Activated T-helper 9 cell treated with anti-CD3 and anti-CD28 coated beads, Interleukin-2, amount 50 U/mL, for 16 hours (primary cell): ENCODE data around the gene C3.
"Not testable (repeated sequence)": the region's sequence is repeated elsewhere in the genome, so short reads cannot be mapped to it uniquely, and the experiment has no call there.

Experiments used
- DNase-seq: peaks from one replicate; pipeline ENCODE4 v3.0.0-alpha.2; 2020; ENCODE audit warnings: low read depth

The C3 gene

DNA sequence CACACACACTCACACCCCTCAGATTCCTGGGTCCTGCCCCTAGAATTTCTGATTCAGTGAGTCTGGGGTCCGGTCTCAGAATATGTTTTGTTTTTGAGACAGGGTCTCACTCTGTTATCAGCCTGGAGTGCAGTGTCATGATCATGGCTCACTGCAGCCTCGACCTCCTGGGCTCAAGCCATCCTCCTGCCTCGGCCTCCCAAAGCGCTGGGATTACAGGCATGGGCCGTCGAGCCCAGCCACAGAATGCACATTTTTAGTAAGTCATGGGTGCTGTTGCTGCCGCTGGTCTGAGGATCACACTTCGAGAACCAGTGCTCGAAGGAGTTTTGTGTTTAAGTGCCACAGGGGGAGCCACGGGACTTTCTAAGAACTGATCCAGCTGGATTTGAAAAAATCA is 28.4 kb downstream of the C3 start:
- DNase-seq = no peak

DNA sequence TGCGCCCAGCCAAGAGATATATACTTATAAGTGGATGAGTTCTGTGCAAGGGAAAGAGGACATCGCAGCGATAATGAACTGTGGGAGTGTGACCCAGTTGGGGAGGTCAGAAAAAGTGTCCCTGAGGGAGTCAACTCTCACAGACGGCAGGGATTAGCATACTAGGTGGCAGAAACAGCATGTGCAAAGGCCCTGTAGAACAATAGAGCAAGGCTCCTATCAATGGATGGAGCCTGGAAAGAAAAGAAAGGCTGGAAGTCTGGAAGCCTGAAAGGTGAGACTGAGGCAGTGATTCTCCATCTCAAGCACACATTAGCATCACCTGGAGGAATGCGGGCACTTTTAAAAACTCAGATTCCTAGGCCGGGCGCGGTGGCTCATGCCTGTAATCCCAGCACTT is 29.1 kb downstream of the C3 start:
- no peak for DNase-seq

DNA sequence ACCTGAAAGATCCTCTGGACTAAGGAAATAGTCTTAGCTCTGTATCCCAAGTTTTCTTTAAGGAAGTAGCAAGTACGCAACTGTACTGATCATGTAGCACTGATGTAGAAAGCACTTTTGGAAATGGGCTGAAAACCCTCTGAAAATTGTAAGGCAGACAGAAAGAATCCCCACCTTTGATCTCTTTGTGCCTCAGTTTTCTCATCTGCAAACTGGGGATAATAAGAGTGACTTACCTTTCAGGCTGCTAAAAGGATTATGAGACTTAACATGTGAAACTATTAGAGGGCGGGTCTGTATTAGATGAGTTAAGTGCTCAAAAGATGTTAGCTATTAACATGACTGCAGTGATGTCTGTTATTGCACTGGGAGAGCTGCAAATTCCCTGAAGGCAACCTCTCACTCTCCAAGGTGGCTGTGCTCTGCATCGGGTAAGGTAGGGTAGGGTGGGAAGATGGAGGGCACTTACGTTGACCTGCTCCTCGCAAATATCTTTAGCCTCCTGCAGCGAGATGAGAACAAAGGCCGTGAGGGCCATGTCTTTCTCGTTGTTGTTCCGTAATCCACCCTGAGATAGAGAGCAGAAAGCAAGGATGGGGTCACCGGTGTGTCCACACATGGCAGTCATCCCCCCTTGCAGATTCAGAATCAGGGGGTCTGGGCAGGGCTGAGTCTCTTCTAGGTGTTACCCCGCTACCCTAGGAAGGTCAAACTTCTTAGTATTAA is 30.1 kb downstream of the C3 start:
- no peak for DNase-seq

DNA sequence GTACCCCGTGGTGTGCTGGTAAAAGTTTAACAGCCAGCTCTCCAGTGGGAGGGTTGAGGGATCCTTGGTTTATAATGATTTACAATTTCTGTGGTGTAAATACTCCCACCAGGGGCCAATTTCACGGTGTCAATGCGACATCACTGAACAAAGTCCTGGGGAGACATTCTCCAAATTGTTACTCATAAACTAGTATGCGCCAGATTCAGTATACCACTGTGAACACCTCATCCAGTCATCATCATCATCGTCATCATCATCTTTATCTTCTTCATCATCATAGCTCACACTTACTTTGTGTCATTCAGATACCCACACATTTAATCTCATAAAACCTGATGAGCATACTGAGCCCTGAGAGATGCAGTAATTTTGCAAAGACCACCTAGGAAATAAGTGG is 33.3 kb downstream of the C3 start:
- no peak for DNase-seq

DNA sequence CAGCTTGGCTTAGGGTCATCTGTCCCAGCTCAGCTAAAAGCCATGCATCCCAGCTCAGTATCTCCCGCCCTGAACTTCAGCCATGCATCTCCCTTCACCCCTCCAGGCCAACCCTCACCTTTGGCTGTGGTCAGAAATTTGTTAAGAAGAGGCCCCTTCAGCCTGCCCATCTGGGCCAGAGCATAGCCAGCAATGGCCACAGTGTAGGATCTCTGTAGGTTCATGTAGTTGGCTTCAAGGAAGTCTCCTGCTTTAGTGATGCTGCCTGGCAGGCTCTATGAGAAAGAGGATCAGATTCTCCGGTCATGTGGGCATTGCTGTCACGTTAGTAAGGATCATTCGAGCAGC is 33.8 kb downstream of the C3 start:
- no peak for DNase-seq

DNA sequence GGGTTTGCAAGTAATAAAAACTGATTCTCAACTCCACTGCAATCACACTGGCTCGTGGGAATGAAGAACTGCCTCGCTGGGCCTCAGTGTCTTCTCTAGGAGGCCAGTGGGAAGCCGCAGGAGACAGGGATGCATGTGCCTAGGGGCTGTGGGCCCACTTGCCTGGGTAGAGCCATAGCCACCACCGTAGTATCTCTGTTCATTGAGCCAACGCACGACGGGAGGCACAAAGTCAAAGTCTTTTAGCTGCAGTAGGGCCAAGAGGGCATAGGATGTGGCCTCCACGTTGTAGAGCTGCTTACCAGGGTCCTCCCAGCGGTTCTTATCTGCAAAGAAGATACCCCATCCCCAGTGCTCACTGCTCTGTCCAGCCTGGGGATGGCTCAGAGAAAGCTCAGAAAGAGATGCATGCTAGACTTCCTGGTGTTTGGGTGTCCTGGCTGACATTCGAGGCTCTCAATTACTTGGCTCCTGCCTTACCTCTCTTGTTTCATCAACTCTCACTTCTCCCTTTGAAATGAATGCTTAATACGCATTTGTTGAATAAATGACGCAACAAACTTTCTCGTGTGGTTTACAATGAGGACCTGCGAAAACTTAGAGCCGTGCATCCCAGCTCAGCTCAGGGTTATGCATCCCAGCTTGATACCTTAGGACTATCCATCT is 34.4 kb downstream of the C3 start:
- no peak for DNase-seq

DNA sequence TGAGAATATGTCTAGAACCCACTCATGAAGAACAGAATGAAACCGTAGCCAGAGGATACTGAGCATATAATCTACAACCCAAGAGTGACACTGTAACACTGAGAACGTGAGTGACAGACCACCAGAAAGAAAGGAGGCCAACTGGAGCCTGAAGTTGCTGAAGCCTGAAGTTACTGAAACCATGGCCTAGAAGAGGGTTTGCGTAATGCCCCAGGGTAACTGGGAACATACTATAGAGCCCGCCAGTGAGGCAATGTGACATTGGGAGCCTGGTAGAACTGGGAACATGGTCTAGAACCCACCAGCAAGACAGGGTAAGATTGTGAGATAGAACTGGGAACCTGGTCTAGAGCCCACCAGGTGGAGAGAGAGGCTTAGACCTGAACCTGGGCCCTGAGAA is 35.0 kb downstream of the C3 start:
- no peak for DNase-seq

DNA sequence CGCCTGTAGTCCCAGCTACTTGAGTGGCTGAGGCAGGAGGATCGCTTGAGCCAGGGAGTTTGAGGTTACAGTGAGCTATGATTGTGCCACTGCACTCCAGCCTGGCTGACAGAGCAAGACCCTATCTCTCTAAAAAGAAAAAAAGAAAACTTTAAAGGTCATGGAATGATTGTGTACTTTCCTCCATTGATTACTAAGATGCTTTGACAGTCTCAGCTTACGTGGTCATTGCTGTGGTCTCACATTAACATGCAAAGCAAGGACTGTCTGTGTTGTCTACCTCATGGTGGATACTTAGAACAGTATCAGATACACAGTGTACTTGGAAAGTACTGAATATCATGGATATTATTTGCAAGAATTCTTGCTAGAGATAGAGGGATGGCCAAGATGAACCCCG is 36.5 kb downstream of the C3 start:
- no peak for DNase-seq

DNA sequence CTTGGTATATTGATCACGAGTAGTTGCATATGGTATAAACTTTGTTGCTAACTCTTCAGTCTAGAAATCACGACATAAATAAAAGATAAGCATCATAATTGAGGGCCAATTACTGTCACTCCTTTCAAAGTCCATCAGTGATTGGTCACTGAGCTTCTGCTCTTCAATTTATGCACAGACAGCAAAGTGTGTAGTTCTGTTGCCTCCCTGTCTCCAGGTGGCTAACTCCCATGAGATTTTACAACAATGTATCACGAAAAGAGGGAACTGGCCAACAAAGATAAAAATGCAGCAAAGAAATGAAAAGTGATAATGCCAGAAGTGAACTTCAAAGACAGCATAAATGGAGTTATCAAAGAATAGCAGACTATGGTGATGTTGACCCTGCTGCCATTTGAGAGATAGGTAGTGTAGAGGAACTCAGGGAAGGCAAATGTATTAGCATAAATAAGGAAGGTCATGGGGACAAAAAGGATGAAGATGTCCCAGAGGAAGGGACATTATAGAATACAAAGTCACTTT is 37.8 kb downstream of the C3 start:
- no peak for DNase-seq

DNA sequence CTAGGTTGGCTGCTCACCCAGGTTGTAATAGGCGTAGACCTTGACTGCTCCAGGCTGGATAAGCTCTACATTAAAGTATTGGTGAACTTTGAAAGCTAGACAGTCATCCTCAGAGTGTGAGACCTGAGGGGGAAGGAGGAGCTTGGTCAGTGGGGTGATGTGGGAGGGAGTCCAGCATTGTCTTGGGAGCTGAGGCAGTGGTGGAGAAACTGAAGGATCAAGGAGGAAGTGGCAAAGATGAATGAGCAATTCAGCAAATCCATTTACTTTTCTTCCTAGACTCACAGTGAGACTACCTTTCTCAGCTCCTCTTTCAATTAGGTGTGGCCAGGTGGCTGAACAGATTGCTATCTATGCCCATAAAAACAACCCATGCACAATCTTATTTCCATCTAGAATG is 40.3 kb downstream of the C3 start:
- no peak for DNase-seq

DNA sequence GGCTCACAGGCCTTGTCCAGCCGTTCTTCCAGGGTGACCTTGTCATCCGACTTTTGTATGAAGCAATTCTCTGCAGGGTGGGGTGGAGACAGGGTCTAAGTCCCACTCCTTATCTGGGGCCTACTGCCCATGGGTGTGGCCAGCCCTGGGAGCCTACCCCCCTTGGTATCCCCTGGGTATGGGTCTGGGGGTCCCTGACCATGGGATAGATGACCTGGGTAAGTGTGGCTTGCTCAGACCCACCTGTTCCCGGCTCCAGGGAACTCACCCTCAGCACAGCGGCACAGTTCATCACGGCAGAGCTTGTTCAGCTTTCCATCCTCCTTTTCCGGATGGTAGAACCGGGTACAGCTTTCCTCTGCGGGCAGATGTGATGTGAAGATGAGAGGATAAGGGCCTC is 41.3 kb downstream of the C3 start:
- no peak for DNase-seq

DNA sequence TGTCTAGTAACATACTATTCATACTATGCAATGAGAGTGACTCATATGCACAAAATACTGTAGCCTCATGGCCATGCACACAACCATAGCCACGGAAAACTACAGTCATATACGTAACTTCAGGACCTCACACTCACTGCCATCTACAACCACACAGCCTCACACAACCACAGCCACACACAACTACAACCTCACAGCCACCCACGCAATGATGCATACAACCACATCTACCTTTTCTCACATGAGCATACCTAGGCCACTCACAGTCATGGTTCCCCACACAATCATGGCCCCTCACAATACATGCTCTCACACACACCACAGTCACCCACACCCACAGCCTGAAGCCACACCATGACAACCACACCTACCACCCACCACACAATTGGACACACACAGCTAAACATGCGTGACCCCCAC is 41.8 kb downstream of the C3 start:
- DNase-seq = peak; percentile 54

DNA sequence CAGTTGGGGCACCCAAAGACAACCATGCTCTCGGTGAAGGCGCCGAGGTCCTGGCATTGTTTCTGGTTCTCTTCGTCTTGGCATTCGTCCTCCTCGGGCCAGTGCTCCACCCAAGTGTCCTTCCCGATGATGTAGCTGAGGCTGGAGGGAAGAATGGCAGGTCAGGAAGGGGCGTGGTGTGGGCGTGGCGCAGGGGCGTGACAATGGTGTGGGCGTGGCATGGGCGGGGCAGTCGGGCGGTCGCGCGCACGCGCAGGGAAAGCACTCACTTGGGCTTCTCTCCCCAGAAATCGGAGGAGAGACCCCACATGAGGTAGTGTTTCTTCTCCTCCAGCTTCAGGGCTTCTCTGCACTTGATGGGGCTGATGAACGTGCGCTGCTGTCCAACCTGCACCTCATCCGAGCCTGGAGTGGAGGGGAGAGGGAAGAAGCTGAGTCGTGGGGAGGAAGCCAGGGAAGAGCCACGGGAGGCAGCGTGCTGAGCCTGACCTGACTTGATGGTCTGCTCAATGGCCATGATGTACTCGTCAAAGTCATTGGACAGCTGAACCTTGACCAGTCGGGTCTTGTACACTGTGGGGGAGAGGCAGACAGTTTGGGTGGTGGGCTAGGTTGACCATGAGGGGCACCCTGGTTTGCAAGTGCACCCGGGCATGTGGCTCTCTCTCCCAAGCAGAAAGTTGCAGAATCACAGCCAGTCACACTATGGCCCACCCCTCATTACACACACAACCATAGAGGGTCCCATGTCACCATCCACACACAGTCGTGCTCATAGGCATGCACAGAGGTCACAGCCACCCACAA is 42.4 kb downstream of the C3 start:
- peak; percentile 56 for DNase-seq

DNA sequence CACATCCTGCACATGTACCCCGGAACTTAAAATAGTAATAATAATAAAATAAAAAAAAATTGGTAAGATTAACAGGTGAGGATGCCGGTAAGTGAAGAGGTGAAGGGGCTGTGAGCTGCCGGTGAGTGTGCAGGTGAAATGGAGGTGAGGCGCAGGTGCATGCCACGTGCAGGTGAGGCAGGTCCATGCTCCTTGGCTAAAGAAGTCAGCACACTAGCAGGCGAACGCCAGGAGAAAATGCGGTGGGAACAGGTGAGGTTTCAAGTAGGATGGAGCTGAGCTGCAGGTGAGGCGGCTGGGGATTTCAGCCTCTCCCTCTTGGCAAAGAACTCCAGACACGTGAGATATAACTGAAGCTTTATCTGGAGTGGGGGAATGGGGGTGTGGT is 43.0 kb downstream of the C3 start:
- no peak for DNase-seq

DNA sequence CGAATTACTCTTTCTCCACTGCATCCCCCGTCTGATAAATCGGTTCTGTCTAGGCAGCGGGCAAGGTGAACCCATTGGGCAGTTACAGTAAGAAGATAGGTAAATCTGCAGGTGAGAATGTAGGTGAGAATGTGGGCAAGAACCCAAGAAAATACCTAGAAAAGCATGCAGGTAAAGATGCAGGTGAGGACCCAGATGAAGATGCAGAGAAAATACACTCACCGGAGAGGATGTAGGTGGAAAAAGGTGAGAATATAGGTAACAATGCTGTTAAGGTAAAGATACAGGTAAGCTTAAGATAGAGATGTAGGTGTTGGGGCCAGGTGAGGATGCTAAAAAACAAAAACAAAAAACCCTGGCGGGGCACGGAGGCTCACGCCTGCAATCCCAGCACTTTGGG is 44.2 kb downstream of the C3 start:
- DNase-seq = no peak

DNA sequence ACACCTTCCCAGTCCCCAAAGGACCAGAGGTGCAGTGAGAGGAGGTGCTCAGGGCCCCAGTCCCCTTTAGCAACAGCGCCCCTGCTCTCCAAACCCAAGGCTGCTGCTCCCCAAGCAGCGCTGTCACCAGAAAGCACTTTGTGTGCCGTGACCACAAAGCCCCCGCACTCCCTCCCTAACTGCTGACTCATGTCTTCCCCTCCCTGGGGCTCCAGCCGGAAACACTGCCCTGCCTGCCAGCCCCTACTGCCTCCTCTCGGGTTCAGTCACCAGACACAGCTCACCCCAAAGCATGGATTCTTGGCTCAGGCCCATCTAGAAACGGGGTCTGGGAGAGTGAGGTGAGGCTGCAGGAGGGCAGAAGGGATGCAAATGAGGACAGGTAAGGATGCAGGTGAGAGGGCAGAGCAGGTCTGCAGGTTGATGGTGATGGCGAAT is 45.6 kb downstream of the C3 start:
- peak; percentile 87 for DNase-seq

DNA sequence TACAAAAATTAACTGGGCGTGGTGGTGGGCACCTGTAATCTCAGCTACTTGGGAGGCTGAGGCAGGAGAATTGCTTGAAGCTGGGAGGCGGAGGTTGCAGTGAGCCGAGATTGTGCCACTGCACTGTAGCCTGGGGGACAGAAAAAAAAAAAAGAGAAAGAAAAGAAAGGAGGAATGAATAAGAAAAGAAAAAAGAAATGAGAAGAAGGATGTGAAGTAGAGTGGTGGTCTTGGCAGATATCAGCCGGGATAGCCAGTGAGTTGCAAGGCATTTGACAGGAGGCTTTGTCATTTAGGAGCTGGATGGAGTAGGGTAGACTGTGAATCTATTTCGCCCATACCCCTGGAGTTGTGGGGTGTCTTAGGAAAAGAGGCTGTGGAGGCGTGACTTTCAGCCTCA is 46.0 kb downstream of the C3 start:
- DNase-seq = not testable (repeated sequence)

DNA sequence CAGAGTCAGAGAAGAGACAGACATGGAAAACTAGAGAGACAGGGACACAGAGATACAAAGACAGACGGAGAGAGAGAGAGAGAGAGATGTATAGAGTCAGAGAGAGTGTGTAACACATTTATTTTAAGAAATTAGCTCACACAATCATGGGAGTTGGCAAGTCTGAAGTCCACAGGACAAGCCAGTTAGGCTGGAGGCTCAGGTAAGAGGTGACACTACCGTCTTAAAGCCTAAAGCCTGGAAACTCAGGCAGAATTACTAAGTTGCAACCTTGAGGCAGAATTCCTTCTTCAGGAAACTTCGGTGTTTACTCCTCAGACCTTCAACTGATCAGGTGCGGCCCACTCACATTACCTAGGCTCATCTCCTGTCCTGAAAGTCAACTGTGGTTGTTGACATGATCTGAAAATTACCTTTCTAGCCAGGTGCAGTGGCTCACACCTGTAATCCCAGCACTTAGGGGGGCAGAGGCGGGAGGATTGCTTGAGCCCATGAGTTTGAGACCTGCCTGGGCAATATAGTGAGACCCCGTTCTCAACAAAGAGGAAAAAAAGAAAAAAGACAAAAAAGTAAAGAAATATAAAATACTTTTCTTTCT is 47.7 kb downstream of the C3 start:
- DNase-seq = no peak

DNA sequence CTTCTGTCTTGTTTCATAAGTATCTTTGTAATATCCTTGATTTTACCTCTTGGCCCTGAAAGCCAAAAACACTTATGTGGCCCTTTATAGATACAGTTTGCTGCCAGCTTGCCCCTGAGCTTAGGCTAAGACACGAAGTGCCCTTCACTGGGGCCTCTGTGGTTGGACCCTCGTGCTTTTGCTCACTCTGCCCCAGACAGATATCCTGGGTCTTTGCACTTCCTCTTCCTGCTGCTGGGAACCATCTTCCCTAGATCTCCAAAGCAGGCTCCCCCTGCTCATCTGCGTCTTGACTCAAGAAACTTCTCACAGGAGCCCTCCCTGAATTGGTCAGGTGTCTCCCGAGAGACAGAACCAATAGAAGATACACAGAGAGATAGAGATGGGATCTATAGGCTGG is 48.5 kb downstream of the C3 start:
- DNase-seq = no peak

DNA sequence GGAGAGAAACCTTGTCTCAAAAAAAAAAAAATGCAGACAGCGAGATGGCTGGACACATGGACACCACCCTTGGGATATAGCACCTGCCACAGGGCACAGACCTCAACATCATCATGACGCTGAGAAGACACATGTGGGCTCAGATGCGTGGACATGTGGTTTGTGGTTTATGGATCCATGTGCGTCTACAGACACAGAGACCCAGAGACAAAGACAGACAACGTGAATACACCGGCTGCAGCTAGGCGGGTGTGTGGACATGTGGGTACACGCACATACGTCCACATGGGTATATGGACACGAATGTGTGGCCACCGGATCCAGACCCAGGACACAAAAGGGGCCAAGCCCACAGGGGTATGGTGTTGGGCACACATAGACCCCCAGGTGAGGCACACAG is 51.8 kb downstream of the C3 start:
- DNase-seq = no peak

DNA sequence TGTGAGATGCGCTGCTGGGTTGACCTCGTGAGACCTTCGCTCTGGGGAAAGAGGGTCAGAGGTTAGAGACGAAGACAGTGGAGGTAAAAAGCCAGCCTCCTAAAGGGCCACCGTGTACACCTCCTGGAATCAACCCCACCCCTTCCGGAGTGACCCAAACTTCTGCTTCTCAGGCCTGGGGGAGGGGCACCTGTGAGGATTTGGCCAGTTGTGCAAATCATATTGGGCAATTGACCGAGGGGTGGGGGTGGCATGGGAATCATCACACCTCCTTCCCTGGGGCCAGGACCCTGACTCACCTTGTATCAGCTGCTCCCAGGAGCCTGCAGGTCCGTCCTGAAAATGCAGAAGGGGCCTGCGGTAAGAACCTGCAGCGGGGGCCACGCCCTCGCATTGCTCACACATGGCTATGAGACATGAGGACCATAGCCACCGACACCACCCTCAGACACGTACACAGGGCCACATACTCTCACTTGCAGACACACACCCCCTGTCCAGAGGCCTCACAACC is 53.3 kb downstream of the C3 start:
- no peak for DNase-seq

DNA sequence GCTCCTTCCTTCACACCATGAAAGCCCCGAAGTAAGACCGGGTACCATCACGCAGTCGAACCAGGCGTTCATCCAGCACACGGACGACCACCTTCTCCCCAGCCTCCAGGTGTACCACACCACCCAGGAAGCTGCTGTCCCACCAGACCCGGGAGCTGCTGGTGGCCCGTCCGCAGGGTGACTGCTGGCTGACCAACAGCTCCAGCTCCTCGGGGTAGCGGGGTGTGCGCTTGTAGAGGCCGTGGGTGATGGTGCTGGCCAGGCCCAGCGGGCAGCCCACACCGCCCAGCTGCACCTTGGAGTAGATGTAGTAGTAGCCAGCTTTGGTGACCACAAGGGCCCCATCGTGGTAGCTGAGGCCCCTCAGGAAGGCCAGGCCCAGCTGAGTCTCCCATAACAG is 55.5 kb downstream of the C3 start:
- DNase-seq = no peak
